PC-9 (cell line): Measurements from ENCODE around the gene TMEM38A. TPM values are rescaled to one million over a fixed set of nuclear protein-coding genes. Genes with fewer than 3 reads are reported as not detected.

Experiments
- BruUV-seq: library from RNA; stranded (reverse); fragments of 400-500 nt; replicated peaks from 2 replicates; lab custom pipeline; 2021; lab: Mats Ljungman, UMichigan
- CTCF ChIA-PET: fragments of 300-600 bp; sonication (Branson Sonifier 250); formaldehyde crosslinking; loops from one replicate; lab custom pipeline; 2022; ENCODE audit warnings: antibody characterized with exemption; lab: Charles Lee
- POLR2A ChIA-PET: fragments of 300-600 bp; sonication (Branson Sonifier 250); formaldehyde crosslinking; loops from one replicate; lab custom pipeline; 2022; ENCODE audit warnings: antibody characterized with exemption; ENCODE audit not compliant: unreplicated experiment; lab: Charles Lee
- DNase-seq, 2 experiments: peaks; one replicate each; pipeline versions ENCODE4 v3.0.0 to v3.0.0-alpha.2; 2015 to 2022; ENCODE audit warnings: mixed read lengths in 1 of 2
- H2AFZ ChIP-seq: fragments of 200-600 bp; sonication (generic); 2 replicates; pipeline ENCODE4 v1.8.1; 2017; ENCODE audit warnings: antibody characterized with exemption
- H3F3A ChIP-seq: fragments of 200-600 bp; sonication (generic); 2 replicates; pipeline ENCODE4 v1.8.1; 2017; ENCODE audit warnings: antibody characterized with exemption, mild to moderate bottlenecking, low read depth; ENCODE audit not compliant: insufficient read depth
- H3K27ac ChIP-seq: fragments of 200-600 bp; sonication (generic); 2 replicates; pipeline ENCODE4 v1.6.1; 2016; ENCODE audit warnings: mixed run types
- H3K27me3 ChIP-seq: fragments of 200-600 bp; sonication (generic); 2 replicates; pipeline ENCODE4 v1.6.1; 2016; ENCODE audit warnings: low read depth, mixed run types; ENCODE audit not compliant: insufficient read depth
- H3K36me3 ChIP-seq: fragments of 200-600 bp; sonication (generic); 2 replicates; pipeline ENCODE4 v1.6.1; 2016; ENCODE audit warnings: low read depth, mixed run types
- H3K4me1 ChIP-seq: fragments of 200-600 bp; sonication (generic); replicated peaks from 2 replicates; pipeline ENCODE4 v1.6.1; 2016; ENCODE audit warnings: mixed run types; ENCODE audit not compliant: insufficient read depth
- H3K4me2 ChIP-seq: fragments of 200-600 bp; sonication (generic); 2 replicates; pipeline ENCODE4 v1.6.1; 2017; ENCODE audit warnings: mixed run types
- H3K4me3 ChIP-seq: fragments of 200-600 bp; sonication (generic); 2 replicates; pipeline ENCODE4 v1.6.1; 2016; ENCODE audit warnings: mixed run types
- H3K79me2 ChIP-seq: fragments of 200-600 bp; sonication (generic); 2 replicates; pipeline ENCODE4 v1.6.1; 2017; ENCODE audit warnings: low read depth, mixed run types
- H3K9me2 ChIP-seq: fragments of 200-600 bp; sonication (generic); 2 replicates; pipeline ENCODE4 v1.8.1; 2017; ENCODE audit warnings: mild to moderate bottlenecking; ENCODE audit not compliant: insufficient read depth
- H3K9me3 ChIP-seq: fragments of 200-600 bp; sonication (generic); 2 replicates; pipeline ENCODE4 v1.8.1; 2016; ENCODE audit warnings: low read depth; ENCODE audit not compliant: insufficient read depth
- H4K20me1 ChIP-seq: fragments of 200-600 bp; sonication (generic); 2 replicates; pipeline ENCODE4 v1.8.1; 2017; ENCODE audit not compliant: insufficient read depth
- EZH2 ChIP-seq: fragments of 200-600 bp; sonication (generic); IDR thresholded peaks from 2 replicates; pipeline ENCODE4 v1.8.0; 2017; ENCODE audit warnings: antibody characterized with exemption, low read depth
- intact Hi-C: fragments of 100-400 bp; cut with micrococcal nuclease; formaldehyde crosslinking; loops from one replicate; pipeline ENCODE4 v1.10.0; 2022; ENCODE audit not compliant: unreplicated experiment
- total RNA-seq: library from RNA; stranded (reverse); gene quantifications from 2 replicates; pipeline ENCODE4 v1.2.3, GENCODE V29; 2021
- TF ChIP-seq, protein P1 (sequence below): fragments of 200-600 bp; sonication (generic); conservative IDR thresholded peaks from 2 replicates; pipeline ENCODE4 v1.6.1; 2017; ENCODE audit warnings: mixed run types, antibody characterized with exemption, mild to moderate bottlenecking, moderate library complexity

TMEM38A gene
- total RNA-seq, 1 experiment from 2014 or later, result 16.0 TPM

DNA sequence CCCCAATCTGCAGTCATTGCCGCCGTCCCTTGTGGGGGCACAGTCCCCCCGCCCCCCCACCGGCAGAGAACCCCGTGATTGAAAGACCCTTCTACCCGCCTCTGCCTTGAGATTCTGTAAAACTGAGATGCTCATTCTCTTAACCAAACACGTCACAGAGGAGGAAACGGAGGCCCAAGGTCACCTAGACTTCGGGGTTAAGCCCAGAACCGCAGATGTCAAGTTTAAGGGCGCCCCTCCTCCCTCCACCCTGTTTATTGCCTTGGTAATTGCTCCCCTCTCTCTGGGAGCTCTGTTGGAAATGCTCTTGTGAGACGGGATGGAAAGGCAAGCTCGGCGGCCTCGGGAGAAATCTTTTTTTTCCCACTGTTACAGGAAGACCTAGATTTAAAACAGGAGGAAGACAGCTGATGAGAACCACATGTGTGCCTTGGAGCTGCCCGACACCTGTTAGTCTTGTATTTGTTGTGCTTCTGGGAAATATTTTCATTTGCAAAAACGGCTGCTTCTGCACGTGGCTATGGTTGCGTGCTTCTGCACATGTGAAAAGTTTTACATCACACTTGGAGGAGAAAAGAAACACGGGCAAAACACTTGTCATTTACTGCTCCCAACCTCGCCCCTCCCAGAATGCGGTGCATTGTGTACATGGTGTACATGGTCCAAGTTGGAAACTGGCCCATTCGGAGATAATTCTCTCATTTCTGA, 31.8 kb upstream of the TMEM38A start:
- ChIA-PET CTCF (no interaction called here), POLR2A (no interaction called here)
- intact Hi-C loops, result loop anchor here (1.0 kb wide), 1 partner anchor 59 kb away; no protein-coding TSS in a partner anchor
- H3K79me2 ChIP-seq, result peaks cover 43% of the 10 kb centered on the region
- no peak for DNase-seq
- BruUV-seq, result no TSS peak
- peak overlapping the region; percentile 97 for H3K4me2 ChIP-seq
- H3K4me3 ChIP-seq, result peak overlapping the region; percentile 95
- TF ChIP-seq EZH2, result no peak
- TF ChIP-seq, protein P1, sequence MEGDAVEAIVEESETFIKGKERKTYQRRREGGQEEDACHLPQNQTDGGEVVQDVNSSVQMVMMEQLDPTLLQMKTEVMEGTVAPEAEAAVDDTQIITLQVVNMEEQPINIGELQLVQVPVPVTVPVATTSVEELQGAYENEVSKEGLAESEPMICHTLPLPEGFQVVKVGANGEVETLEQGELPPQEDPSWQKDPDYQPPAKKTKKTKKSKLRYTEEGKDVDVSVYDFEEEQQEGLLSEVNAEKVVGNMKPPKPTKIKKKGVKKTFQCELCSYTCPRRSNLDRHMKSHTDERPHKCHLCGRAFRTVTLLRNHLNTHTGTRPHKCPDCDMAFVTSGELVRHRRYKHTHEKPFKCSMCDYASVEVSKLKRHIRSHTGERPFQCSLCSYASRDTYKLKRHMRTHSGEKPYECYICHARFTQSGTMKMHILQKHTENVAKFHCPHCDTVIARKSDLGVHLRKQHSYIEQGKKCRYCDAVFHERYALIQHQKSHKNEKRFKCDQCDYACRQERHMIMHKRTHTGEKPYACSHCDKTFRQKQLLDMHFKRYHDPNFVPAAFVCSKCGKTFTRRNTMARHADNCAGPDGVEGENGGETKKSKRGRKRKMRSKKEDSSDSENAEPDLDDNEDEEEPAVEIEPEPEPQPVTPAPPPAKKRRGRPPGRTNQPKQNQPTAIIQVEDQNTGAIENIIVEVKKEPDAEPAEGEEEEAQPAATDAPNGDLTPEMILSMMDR, result no peak
- no peaks in the 10 kb centered on the region for H3K9me3 ChIP-seq
- H3K27ac ChIP-seq, result peak overlapping the region; percentile 53
- H4K20me1 ChIP-seq, result peaks cover 36% of the 10 kb centered on the region
- peaks cover 10% of the 10 kb centered on the region; the same call in 1 of the 2 replicates for H3K36me3 ChIP-seq
- peaks cover 20% of the 10 kb centered on the region for H3K4me1 ChIP-seq
- no peaks in the 10 kb centered on the region for H3K27me3 ChIP-seq
- peak overlapping the region; percentile 99 for H2AFZ ChIP-seq
- H3K9me2 ChIP-seq, result no peaks in the 10 kb centered on the region
- peaks cover 24% of the 10 kb centered on the region for H3F3A ChIP-seq

DNA sequence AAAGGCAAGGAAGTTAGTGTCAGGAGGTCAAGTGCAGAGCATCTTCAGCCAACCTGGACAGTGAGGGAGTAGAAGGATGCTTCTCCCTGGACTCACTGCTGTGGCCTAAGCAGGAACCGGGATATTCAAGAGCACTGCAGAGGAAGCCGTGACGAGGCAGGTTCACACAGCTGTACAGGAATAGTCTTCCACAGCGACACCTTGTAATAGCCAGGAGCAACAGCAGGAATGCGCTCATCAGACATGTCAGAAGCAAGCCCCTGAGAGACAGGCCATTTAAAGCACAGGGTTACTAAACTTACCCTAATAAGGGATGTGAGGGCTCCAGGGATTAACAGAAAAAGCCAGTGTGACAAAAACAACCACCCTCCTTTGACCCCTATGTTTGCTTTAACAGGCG, 29.5 kb upstream of the TMEM38A start:
- ChIA-PET POLR2A (no interaction called here), CTCF (no interaction called here)
- no peak overlapping the region for H3K27ac ChIP-seq
- H3K4me2 ChIP-seq, result no peak overlapping the region
- H3K9me2 ChIP-seq, result no peaks in the 10 kb centered on the region
- no TSS peak for BruUV-seq
- peaks cover 19% of the 10 kb centered on the region for H3F3A ChIP-seq
- no peaks in the 10 kb centered on the region for H3K9me3 ChIP-seq
- peaks cover 10% of the 10 kb centered on the region for H3K4me1 ChIP-seq
- H3K27me3 ChIP-seq, result no peaks in the 10 kb centered on the region
- intact Hi-C loops, result no loop called here
- peaks cover 21% of the 10 kb centered on the region for H3K79me2 ChIP-seq
- no peak for DNase-seq
- peaks cover 5% of the 10 kb centered on the region; the same call in 1 of the 2 replicates for H3K36me3 ChIP-seq
- H2AFZ ChIP-seq, result no peak overlapping the region
- no peak overlapping the region for H3K4me3 ChIP-seq
- TF ChIP-seq, protein P1, result no peak
- H4K20me1 ChIP-seq, result peaks cover 13% of the 10 kb centered on the region

DNA sequence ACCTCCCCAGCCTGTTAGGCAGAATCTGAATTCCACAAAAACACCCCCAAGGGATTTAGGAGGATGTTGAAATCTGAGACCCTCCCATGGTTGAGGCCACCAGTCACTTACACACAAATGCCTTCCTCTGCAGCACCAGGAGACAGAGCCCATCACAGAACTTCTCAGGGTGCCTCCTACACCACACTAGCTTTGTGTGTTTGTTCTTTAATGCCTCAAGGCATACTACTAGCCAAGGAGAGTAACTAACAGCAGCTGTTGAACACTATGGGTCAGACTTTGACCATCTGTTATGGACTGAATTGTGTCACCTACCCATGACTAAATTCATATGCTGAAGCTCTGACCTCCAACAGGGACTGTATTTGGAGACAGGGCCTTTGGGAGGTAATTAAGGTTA, 23.4 kb upstream of the TMEM38A start:
- Histone ChIP-seq H3K27me3 (no peaks in the 10 kb centered on the region), H3K9me3 (no peaks in the 10 kb centered on the region), H3K36me3 (peaks cover 34% of the 10 kb centered on the region), H3K79me2 (peaks cover 17% of the 10 kb centered on the region), H3K27ac (no peak overlapping the region), H3F3A (peaks cover 9% of the 10 kb centered on the region; the same call in 1 of the 2 replicates), H4K20me1 (peaks cover 27% of the 10 kb centered on the region), H3K4me2 (no peak overlapping the region), H3K4me3 (no peak overlapping the region), H2AFZ (no peak overlapping the region), H3K4me1 (no peaks in the 10 kb centered on the region), H3K9me2 (no peaks in the 10 kb centered on the region)
- intact Hi-C loops, result no loop called here
- BruUV-seq, result no TSS peak
- no peak for DNase-seq
- TF ChIP-seq, protein P1, result no peak
- TF ChIP-seq EZH2, result no peak
- POLR2A ChIA-PET, result no interaction called here
- CTCF ChIA-PET, result no interaction called here
